IMR-90 (cell line): ENCODE measurements around the gene ZDHHC22.

Source experiments
- FOS ChIP-seq: fragments of 150-350 bp; IDR thresholded peaks from 2 replicates; pipeline ENCODE4 v1.6.1; 2016; ENCODE audit warnings: low read depth, low read length
- POLR2A ChIP-seq: IDR thresholded peaks from 2 replicates; pipeline ENCODE4 v1.6.1; 2012; ENCODE audit warnings: mild to moderate bottlenecking, low read depth, low read length
- RAD21 ChIP-seq: IDR thresholded peaks from 2 replicates; pipeline ENCODE4 v1.6.1; 2012; ENCODE audit warnings: low read length, improper control_type of control experiment
- SMC3 ChIP-seq: fragments of 150-350 bp; IDR thresholded peaks from 2 replicates; pipeline ENCODE4 v1.6.1; 2016; ENCODE audit warnings: low read depth, mild to moderate bottlenecking, antibody characterized with exemption, low read length, moderate library complexity
- TF ChIP-seq, protein P1 (sequence below): conservative IDR thresholded peaks from 2 replicates; pipeline ENCODE4 v1.5.1; 2012; ENCODE audit warnings: mild to moderate bottlenecking, low read depth, low read length, improper control_type of control experiment
- TF ChIP-seq, protein P2 (sequence below): fragments of 150-350 bp; IDR thresholded peaks from 2 replicates; pipeline ENCODE4 v1.6.1; 2017; ENCODE audit warnings: mild to moderate bottlenecking, antibody characterized with exemption, low read length, low read depth
- TF ChIP-seq, protein P3 (sequence below): fragments of 150-350 bp; IDR thresholded peaks from 2 replicates; pipeline ENCODE4 v1.6.1; 2016; ENCODE audit warnings: low read depth, mild to moderate bottlenecking, low read length, moderate library complexity, borderline replicate concordance

DNA sequence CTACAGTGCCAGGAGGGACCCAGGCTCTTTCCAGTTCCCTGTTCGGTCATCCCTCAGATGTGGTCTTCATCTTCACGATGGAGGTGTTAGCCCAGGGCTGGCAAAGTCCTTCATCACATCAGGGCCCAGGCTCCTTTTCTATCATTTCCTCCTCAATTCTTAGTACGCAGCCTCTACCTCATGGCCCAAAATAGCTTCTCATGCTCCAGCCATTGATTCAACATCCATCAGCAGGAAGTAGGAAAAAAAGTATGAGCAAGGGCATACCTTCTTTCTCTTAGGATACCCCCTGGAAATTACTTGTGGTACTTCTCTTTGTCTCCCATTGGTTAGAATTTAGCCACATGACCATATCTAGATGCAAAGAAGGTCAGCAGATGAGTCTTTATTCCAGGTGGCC lies 12.2 kb upstream of the ZDHHC22 start:
- TF ChIP-seq, protein P1, sequence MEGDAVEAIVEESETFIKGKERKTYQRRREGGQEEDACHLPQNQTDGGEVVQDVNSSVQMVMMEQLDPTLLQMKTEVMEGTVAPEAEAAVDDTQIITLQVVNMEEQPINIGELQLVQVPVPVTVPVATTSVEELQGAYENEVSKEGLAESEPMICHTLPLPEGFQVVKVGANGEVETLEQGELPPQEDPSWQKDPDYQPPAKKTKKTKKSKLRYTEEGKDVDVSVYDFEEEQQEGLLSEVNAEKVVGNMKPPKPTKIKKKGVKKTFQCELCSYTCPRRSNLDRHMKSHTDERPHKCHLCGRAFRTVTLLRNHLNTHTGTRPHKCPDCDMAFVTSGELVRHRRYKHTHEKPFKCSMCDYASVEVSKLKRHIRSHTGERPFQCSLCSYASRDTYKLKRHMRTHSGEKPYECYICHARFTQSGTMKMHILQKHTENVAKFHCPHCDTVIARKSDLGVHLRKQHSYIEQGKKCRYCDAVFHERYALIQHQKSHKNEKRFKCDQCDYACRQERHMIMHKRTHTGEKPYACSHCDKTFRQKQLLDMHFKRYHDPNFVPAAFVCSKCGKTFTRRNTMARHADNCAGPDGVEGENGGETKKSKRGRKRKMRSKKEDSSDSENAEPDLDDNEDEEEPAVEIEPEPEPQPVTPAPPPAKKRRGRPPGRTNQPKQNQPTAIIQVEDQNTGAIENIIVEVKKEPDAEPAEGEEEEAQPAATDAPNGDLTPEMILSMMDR: no peak
- TF ChIP-seq, protein P2, sequence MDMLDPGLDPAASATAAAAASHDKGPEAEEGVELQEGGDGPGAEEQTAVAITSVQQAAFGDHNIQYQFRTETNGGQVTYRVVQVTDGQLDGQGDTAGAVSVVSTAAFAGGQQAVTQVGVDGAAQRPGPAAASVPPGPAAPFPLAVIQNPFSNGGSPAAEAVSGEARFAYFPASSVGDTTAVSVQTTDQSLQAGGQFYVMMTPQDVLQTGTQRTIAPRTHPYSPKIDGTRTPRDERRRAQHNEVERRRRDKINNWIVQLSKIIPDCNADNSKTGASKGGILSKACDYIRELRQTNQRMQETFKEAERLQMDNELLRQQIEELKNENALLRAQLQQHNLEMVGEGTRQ: no peak
- TF ChIP-seq SMC3 (no peak), POLR2A (no peak), RAD21 (no peak), FOS (no peak)
- TF ChIP-seq, protein P3, sequence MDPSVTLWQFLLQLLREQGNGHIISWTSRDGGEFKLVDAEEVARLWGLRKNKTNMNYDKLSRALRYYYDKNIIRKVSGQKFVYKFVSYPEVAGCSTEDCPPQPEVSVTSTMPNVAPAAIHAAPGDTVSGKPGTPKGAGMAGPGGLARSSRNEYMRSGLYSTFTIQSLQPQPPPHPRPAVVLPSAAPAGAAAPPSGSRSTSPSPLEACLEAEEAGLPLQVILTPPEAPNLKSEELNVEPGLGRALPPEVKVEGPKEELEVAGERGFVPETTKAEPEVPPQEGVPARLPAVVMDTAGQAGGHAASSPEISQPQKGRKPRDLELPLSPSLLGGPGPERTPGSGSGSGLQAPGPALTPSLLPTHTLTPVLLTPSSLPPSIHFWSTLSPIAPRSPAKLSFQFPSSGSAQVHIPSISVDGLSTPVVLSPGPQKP: no peak
